Trophoblast cell (in vitro differentiated cells and primary cell): ENCODE results near the gene BTBD10.

ENCODE experiments used
- DNase-seq, 2 donors: peaks; one replicate each; pipeline ENCODE4 v3.0.0-alpha.2; 2016
- H2AFZ ChIP-seq: 2 replicates; pipeline ENCODE4 v1.6.1; 2013; ENCODE audit warnings: low read length, moderate library complexity, mild to moderate bottlenecking; ENCODE audit not compliant: insufficient read depth, poor library complexity
- H2AK5ac ChIP-seq: 2 replicates; pipeline ENCODE4 v1.6.1; 2013; ENCODE audit warnings: mild to moderate bottlenecking, low read length
- H2BK120ac ChIP-seq: 2 replicates; pipeline ENCODE4 v1.6.1; 2013; ENCODE audit warnings: low read length, mild to moderate bottlenecking, moderate library complexity; ENCODE audit not compliant: insufficient read depth, poor library complexity
- H2BK12ac ChIP-seq: 2 replicates; pipeline ENCODE4 v1.6.1; 2013; ENCODE audit warnings: mild to moderate bottlenecking, low read length, moderate library complexity
- H2BK5ac ChIP-seq: 2 replicates; pipeline ENCODE4 v1.6.1; 2013; ENCODE audit warnings: low read length, low read depth, moderate library complexity, mild to moderate bottlenecking; ENCODE audit not compliant: poor library complexity
- H3K14ac ChIP-seq: 2 replicates; pipeline ENCODE4 v1.6.1; 2013; ENCODE audit warnings: mild to moderate bottlenecking, low read length
- H3K18ac ChIP-seq: 2 replicates; pipeline ENCODE4 v1.6.1; 2013; ENCODE audit warnings: mild to moderate bottlenecking, low read length
- H3K23ac ChIP-seq: 2 replicates; pipeline ENCODE4 v1.6.1; 2013; ENCODE audit warnings: low read length
- H3K27ac ChIP-seq: 2 replicates; pipeline ENCODE4 v1.5.1; 2013; ENCODE audit warnings: low read depth, mild to moderate bottlenecking, inconsistent platforms, low read length, moderate library complexity
- H3K27me3 ChIP-seq: 2 replicates; pipeline ENCODE4 v1.6.1; 2013; ENCODE audit warnings: inconsistent platforms, mild to moderate bottlenecking, low read length, moderate library complexity; ENCODE audit not compliant: insufficient read depth
- H3K36me3 ChIP-seq, 2 experiments: 1 replicate in 1 of 2; 2 replicates in 1 of 2; pipeline ENCODE4 v1.6.1; 2013; ENCODE audit warnings: low read length in 2 of 2, mild to moderate bottlenecking in 2 of 2, moderate library complexity in 1 of 2; ENCODE audit not compliant: insufficient read depth in 2 of 2, control insufficient read depth in 1 of 2
- H3K4ac ChIP-seq: 2 replicates; pipeline ENCODE4 v1.6.1; 2013; ENCODE audit warnings: low read depth, mild to moderate bottlenecking, low read length, moderate library complexity
- H3K4me1 ChIP-seq, 2 experiments: 1 replicate in 1 of 2; 2 replicates in 1 of 2; pipeline ENCODE4 v1.6.1; 2013; ENCODE audit warnings: low read length in 2 of 2, mild to moderate bottlenecking in 2 of 2, moderate library complexity in 1 of 2; ENCODE audit not compliant: insufficient read depth in 2 of 2, control insufficient read depth in 1 of 2
- H3K4me2 ChIP-seq: 2 replicates; pipeline ENCODE4 v1.6.1; 2013; ENCODE audit warnings: inconsistent platforms, mild to moderate bottlenecking, low read length, moderate library complexity
- H3K4me3 ChIP-seq: 2 replicates; pipeline ENCODE4 v1.5.1; 2013; ENCODE audit warnings: mild to moderate bottlenecking, low read depth, low read length, inconsistent platforms
- H3K79me1 ChIP-seq: one replicate; pipeline ENCODE4 v1.6.1; 2013; ENCODE audit warnings: low read length
- H3K79me2 ChIP-seq: 2 replicates; pipeline ENCODE4 v1.6.1; 2013; ENCODE audit warnings: low read length, mild to moderate bottlenecking; ENCODE audit not compliant: control insufficient read depth, insufficient read depth, poor library complexity
- H3K9ac ChIP-seq: 2 replicates; pipeline ENCODE4 v1.6.1; 2013; ENCODE audit warnings: mild to moderate bottlenecking, low read length
- H3K9me3 ChIP-seq: 2 replicates; pipeline ENCODE4 v1.6.1; 2013; ENCODE audit warnings: low read depth, mild to moderate bottlenecking, control low read depth, inconsistent platforms, low read length; ENCODE audit not compliant: insufficient read depth
- H4K12ac ChIP-seq: 2 replicates; pipeline ENCODE4 v1.6.1; 2013; ENCODE audit warnings: low read depth, mild to moderate bottlenecking, low read length, moderate library complexity
- H4K8ac ChIP-seq: 2 replicates; pipeline ENCODE4 v1.6.1; 2013; ENCODE audit warnings: low read depth, mild to moderate bottlenecking, low read length, moderate library complexity
- H4K91ac ChIP-seq: one replicate; pipeline ENCODE4 v1.6.1; 2013; ENCODE audit warnings: low read depth, mild to moderate bottlenecking, low read length, moderate library complexity
- WGBS: extraction: QIAGEN DNeasy Blood & Tissue Kit; methylation state at CpG from one replicate; pipeline ENCODE4 v1.1.7; 2013; ENCODE audit warnings: missing lambda C conversion rate; ENCODE audit not compliant: insufficient read length, insufficient coverage; ENCODE audit errors: extremely low coverage; 5-methylcytosine and 5-hydroxymethylcytosine counted together

Gene BTBD10

DNA sequence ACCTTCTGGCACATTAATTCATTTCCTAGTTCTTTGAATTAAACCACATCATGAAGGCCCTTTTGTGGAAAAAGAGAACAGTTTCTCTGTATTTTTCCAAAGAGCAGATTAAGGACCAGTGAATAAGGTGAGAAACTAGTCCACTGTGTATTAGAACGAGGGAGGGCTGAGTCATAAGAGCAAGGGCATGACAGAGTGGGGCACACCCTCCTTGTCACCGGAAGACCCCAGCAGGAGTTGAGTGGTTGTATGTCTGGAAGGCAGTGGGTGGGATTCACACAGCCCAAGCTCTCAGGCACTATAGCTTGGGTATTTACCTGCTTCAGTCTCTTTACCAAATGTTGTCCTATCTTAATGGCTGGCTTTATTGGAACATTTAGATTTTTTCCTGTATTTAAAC lies 98.6 kb downstream of the BTBD10 start:
- no CpG with 5 or more reads among the region's 2 CpGs for WGBS
- no peak overlapping the region for H3K18ac ChIP-seq
- H2BK12ac ChIP-seq = no peak overlapping the region
- peaks cover 0 to 2% of the 10 kb centered on the region in 2 experiments for H3K36me3 ChIP-seq
- no peak overlapping the region for H2BK120ac ChIP-seq
- peaks cover 6% of the 10 kb centered on the region for H3K79me1 ChIP-seq
- H3K27me3 ChIP-seq = no peaks in the 10 kb centered on the region
- H2AFZ ChIP-seq = no peak overlapping the region
- H3K9me3 ChIP-seq = no peaks in the 10 kb centered on the region
- no peaks in the 10 kb centered on the region for H3K79me2 ChIP-seq
- no peak overlapping the region for H3K23ac ChIP-seq
- H3K9ac ChIP-seq = no peak overlapping the region
- no peak overlapping the region for H4K8ac ChIP-seq
- no peak overlapping the region for H2AK5ac ChIP-seq
- no peak for DNase-seq
- no peak overlapping the region for H4K12ac ChIP-seq
- H4K91ac ChIP-seq = no peak overlapping the region
- H3K4me2 ChIP-seq = no peak overlapping the region
- no peak overlapping the region for H3K27ac ChIP-seq
- H3K4ac ChIP-seq = no peak overlapping the region
- H3K14ac ChIP-seq = no peak overlapping the region
- no peak overlapping the region for H3K4me3 ChIP-seq
- no peak overlapping the region for H2BK5ac ChIP-seq
- peaks cover 7 to 10% of the 10 kb centered on the region in 2 experiments for H3K4me1 ChIP-seq

DNA sequence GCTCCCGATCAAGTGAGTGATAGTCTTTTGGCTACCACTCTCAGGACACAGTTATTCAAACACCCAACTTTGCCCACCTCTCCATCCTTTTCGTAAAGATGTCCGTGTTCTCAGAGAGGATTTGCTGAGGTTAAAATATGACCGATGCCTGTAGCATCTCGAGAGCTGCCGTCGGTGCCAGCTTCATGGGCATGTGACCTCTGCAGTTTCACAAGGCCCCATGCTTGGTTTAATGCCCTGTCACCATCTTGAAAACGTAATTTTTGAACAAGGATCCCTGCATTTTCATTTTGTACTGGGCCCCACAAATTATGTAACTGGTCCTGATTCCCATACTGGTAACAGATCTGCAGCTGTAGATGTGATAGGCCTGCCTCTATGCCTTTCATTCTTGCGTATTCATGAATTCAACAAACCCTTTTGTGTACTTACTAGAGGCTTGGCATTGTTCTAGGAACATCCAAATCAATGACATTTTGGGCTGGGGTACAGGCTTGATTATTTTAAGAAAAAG lies 100.4 kb downstream of the BTBD10 start:
- no peak overlapping the region for H2BK12ac ChIP-seq
- WGBS = no CpG with 5 or more reads among the region's 9 CpGs

DNA sequence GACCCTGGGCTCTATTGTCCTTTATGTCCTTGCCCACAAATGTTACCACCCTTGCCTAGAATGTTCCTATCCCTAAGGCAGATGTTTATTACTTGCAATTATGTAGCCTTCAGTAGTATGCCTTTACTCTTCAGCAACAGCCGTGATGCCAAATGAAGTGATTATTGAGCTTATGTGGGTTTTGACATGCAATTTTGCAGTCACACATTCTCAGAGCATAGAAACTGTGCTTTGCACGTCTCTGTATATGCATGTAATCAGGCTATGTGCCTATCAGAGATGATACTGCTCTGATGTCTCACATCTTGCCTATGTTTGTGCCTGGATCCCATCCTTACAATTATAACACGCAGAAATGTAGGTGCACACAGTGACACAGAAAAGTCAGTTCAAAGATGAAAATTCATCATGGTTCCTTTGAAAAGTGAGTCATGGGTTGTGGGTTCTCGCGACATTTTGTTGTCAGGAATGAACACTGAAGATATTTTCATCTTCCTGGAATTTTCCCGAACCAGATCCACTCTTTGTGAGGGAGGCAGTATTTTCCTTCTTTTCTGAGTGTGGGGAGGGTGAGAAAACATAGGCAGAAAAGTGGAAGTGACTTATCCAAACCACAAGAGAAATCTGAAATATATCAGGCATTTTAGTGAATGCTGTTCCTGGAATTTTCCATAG lies 104.3 kb downstream of the BTBD10 start:
- no peak overlapping the region for H3K4me2 ChIP-seq
- H2BK120ac ChIP-seq = no peak overlapping the region
- no peak for DNase-seq
- no peak overlapping the region for H4K8ac ChIP-seq
- H4K91ac ChIP-seq = no peak overlapping the region
- H2AFZ ChIP-seq = no peak overlapping the region
- no peak overlapping the region for H3K23ac ChIP-seq
- H3K4me3 ChIP-seq = no peak overlapping the region
- no peak overlapping the region for H4K12ac ChIP-seq
- H3K4me1 ChIP-seq = peaks cover 0 to 3% of the 10 kb centered on the region in 2 experiments
- no peak overlapping the region for H3K4ac ChIP-seq
- no peaks in the 10 kb centered on the region for H3K27me3 ChIP-seq
- H3K9ac ChIP-seq = no peak overlapping the region
- H2BK5ac ChIP-seq = no peak overlapping the region
- H3K36me3 ChIP-seq = peaks cover 5 to 11% of the 10 kb centered on the region in 2 experiments
- no CpG with 5 or more reads among the region's 6 CpGs for WGBS
- no peak overlapping the region for H2BK12ac ChIP-seq
- H3K27ac ChIP-seq = no peak overlapping the region
- H3K9me3 ChIP-seq = no peaks in the 10 kb centered on the region
- H3K18ac ChIP-seq = no peak overlapping the region
- no peaks in the 10 kb centered on the region for H3K79me2 ChIP-seq
- H2AK5ac ChIP-seq = no peak overlapping the region
- H3K14ac ChIP-seq = no peak overlapping the region
- H3K79me1 ChIP-seq = no peaks in the 10 kb centered on the region

More for the DNA sequence above, 100.4 kb downstream of the BTBD10 start:
- Histone ChIP-seq H3K14ac (no peak overlapping the region), H3K4me2 (no peak overlapping the region), H3K79me2 (no peaks in the 10 kb centered on the region), H2BK5ac (no peak overlapping the region), H3K4me3 (no peak overlapping the region), H4K91ac (no peak overlapping the region), H3K36me3 (peaks cover 2 to 3% of the 10 kb centered on the region in 2 experiments), H3K4me1 (peaks cover 2 to 7% of the 10 kb centered on the region in 2 experiments), H4K8ac (no peak overlapping the region), H2AK5ac (no peak overlapping the region), H2AFZ (no peak overlapping the region), H2BK120ac (no peak overlapping the region), H3K9me3 (no peaks in the 10 kb centered on the region), H3K79me1 (no peaks in the 10 kb centered on the region), H3K18ac (no peak overlapping the region), H3K4ac (no peak overlapping the region), H3K27me3 (no peaks in the 10 kb centered on the region), H3K27ac (no peak overlapping the region), H3K9ac (no peak overlapping the region), H4K12ac (no peak overlapping the region), H3K23ac (no peak overlapping the region)
- DNase-seq = no peak

DNA sequence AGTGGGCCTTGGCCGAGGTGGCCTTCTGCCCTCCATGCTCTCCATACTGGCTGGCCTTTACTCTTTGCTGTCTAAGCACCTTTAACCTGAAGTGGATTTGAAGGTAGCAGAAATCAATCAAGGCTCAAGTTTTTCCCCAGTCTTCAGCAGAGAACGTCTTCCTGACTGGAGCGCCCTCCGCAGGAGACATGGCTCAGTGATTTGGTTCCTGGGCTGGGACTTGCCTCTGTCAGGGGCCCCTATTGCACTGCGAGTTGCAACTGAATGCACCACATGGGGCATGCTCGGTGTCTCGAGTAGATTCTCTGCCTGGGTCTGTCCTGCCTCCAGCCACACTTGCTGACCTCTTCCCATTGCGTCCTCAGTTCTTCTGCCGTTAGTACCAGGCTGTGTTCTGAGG lies 105.8 kb downstream of the BTBD10 start:
- Histone ChIP-seq H3K4me1 (peaks cover 0 to 3% of the 10 kb centered on the region in 2 experiments), H3K9me3 (no peaks in the 10 kb centered on the region), H3K27ac (no peak overlapping the region), H3K4ac (no peak overlapping the region), H3K79me1 (no peaks in the 10 kb centered on the region), H3K79me2 (no peaks in the 10 kb centered on the region), H3K4me3 (no peak overlapping the region), H2BK5ac (no peak overlapping the region), H2BK12ac (no peak overlapping the region), H2AFZ (no peak overlapping the region), H3K36me3 (peaks cover 5 to 11% of the 10 kb centered on the region in 2 experiments), H3K9ac (no peak overlapping the region), H3K4me2 (no peak overlapping the region), H4K8ac (no peak overlapping the region), H2AK5ac (no peak overlapping the region), H4K12ac (no peak overlapping the region), H3K14ac (no peak overlapping the region), H2BK120ac (no peak overlapping the region), H3K23ac (no peak overlapping the region), H4K91ac (no peak overlapping the region), H3K27me3 (no peaks in the 10 kb centered on the region), H3K18ac (no peak overlapping the region)
- no CpG with 5 or more reads among the region's 9 CpGs for WGBS
- no peak for DNase-seq
